Kasumi-1 (cell line): Measurements from ENCODE around the gene PGA3.
"Not testable (repeated sequence)": the region's sequence is repeated elsewhere in the genome, so short reads cannot be mapped to it uniquely, and the experiment has no call there.

Source experiments
- DNase-seq, 2 experiments: peaks; one replicate each; lab custom pipeline; 2025; lab: John Stamatoyannopoulos, UW

PGA3 gene

DNA sequence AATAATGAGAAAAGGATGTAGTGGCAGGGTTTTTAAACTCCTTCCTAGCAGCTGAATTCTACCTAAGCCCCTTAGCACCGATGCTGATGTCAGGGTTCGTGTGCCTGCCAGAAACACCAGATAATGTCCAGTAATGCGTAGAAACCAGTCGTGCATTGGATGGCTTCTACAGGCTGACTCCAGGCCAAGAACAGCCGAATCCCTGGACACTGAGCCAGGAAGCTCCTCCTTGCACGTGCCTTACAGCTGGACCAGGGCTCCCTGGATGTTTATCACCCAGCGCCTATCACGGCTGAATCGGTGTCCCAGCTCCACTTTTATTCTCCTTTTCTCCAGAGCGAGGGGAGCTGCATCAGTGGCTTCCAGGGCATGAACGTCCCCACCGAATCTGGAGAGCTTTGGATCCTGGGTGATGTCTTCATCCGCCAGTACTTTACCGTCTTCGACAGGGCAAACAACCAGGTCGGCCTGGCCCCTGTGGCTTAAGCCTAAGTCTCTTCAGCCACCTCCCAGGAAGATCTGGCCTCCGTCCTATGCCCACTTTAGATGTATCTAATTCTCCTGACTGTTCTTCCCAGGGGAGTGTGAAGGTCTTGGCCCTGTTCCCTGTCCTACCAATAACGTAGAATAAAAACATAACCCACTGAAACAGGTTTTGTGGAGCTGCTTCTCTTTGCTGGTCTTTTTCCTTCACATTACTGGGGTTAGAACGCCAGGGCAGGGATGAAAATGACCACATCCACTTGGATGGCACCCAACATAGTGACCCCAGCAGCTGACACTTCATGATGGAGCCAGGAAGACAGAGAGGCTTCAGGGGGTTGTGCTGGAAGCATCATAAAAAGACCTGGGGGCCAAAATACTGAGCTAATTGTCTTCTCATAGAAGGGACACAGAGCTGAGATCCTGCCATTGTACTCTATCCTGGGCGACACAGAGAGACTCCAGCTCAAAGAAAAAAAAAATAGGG, 47.8 kb downstream of the PGA3 start:
- not testable (repeated sequence) for DNase-seq

DNA sequence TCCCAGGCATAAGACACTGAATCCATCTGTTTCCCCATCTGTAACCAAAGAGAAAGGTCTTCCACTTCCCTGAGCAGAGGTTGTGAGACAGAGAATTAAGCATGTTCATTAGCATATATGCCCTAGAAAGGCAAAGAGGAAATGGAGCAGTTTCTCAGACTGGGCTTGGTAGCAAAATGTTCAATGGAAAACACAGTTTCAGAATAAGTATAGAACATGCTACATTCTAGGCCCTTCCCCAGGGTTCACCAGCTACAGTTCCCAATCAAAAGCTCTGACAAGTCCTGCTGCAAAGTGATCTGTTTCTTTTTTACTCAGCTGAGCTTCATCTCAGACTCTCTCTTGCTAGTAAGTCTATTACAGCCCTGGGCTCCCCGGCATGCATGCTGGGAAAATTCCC, 49.0 kb downstream of the PGA3 start:
- DNase-seq, result not testable (repeated sequence)

DNA sequence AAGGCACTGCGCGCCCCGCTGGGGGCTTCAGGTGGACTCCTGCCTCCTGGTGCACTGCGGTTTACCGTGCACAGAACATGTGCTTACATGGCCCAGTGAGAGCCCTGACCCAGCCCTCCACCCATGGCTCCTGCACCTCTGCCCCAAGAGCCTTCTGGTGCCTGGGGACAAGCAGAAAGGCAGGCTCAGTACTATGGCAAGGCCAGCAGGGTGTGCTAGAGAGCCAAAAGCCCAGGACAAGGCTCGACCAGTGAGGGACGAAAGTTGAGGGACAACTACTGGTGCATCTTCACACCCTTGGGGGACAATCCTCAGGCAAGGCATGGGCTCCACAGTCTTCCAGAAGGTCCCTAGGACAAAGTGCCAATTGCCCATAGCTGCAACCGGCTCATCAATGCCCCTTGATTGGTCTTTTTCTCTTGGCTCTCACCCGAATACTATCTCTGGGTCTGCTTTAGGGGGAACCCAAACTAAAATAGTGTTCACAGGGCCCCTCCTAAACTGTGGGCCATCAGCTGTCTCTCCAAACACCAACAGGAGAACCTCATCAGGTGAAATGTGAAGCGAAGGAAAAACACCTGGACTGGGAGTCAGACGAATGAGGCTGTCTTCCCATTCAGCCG, 51.2 kb downstream of the PGA3 start:
- DNase-seq, result peak; percentile 65

DNA sequence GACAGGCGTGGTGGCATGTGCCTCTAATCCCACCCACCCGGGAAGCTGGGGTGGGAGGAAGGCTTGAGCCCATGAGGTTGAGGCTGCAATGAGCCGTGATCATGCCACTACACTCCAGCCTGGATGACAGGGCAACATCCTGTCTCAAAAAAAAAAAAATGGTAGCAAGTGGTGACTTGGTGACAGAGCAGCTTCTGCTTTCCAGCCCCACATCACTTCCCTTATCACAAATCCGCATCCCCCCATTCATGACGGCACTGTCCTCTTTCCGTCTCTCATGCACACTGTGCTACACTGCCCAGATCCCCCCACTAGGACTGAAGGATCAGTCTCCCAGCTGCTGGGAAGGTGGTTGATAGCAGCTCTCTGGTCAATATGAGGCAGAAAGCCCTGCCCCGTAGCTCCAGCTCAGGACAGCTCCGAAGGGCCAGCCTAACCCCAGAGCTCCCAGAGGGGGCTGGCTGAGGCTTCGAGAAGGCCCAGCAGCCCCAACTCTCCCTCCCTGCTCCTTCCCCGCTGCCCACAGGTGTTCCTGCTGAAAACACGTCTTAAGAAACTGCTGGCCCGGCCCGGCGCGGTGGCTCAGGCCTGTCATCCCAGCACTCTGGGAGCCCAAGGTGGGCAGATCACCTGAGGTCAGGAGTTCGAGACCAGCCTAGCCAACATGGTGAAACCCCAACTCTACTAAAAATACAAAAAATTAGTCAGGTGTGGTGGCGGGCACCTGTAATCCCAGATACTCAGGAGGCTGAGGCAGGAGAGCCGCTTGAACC, 53.6 kb downstream of the PGA3 start:
- DNase-seq, result peak in 1 of 2 experiments; percentile 7

- DNase-seq, result no peak
These were observed 55.2 kb downstream of the PGA3 start for GRCh38 chr11:61258546-61258945.

- DNase-seq, result no peak
These were observed 56.0 kb downstream of the PGA3 start for GRCh38 chr11:61259363-61259762.
